ENCODE data around the gene AFF1. TPM values are rescaled to one million over a fixed set of nuclear protein-coding genes. Genes with fewer than 3 reads are reported as not detected.
A peak's percentile ranks its signal among the peaks of the same experiment; 100 is the strongest.

Gene AFF1
- total RNA-seq, 2 experiments from 2014 or later = 47.3 to 57.8 TPM

DNA sequence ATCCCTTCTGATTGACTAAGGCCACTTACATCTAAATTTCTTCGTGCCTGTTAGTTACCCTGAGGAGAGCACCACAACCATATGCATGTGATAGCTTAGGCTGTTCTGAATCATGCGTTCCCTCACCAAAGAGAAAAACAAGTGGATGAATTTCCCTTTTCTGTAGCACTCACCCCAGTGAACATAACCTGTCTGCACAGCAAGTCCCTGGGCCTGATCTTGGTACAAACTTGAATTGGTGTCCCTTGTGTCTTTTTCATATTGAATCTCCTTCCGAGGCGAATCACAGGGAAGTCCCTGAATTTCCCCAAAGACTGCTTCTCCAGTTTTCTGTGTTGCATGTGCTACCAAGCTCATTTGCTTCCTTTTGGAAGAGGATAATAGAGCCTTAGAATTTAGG is 185.2 kb downstream of the AFF1 start:
- peak overlapping the region; percentile 35 for H3K27ac Mint-ChIP-seq
- ATAC-seq (peak; percentile 68), DNase-seq (no peak)
- H3K4me3 Mint-ChIP-seq = no peak overlapping the region
- ChIA-PET CTCF (interaction anchor here (1.1 to 1.5 kb wide), 3 partner anchors 31 to 198 kb away, joined by 3 to 7 read pairs (median 3); no protein-coding TSS in a partner anchor), POLR2A (interaction anchor here (0.8 kb wide), 1 partner anchor 14 kb away, joined by 5 read pairs; no protein-coding TSS in a partner anchor)
- intact Hi-C loops (cut with DNase I, micrococcal nuclease) = no loop called here
- peaks cover 20% of the 10 kb centered on the region for H3K4me1 Mint-ChIP-seq
- no peaks in the 10 kb centered on the region for H3K27me3 Mint-ChIP-seq
- peaks cover 42% of the 10 kb centered on the region for H3K36me3 Mint-ChIP-seq (ENCODE audit: low read depth)
- no peaks in the 10 kb centered on the region for H3K9me3 Mint-ChIP-seq (ENCODE audit: low read depth)

DNA sequence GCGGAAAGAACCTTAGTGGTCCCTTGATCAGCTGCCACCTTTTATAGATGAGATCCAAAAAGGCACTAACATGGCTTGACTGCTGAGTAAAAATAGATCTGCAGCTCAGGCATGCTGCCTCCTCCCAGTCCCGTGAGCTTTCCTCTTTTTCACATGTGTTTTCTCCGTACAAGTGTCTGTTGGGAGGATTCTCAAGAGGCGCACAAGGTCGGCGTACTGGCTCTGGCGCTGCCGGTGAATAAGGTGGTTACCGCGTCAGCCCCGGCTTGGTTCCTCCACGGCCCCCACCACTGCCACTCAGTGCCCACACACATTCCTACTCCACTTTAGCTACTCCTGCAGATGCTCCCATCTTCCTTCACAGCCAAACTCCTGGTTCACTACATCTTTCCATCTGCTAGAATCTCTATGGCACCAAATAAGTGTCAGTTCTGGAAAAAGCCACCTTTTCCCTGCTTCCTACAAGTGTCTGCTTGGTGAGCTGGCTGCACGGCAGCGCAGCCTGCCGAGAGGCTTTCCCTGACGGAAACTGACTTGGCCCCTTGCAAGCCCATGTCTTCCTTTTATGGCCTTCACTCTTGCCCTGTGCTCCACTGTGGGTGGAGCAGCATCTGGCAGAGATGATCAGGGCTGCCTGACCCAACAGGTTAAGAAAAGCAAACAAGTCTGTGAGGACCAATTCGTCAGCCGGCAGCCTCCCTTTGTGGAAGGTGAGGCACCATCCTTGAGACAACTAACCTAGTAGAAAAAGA is 185.8 kb downstream of the AFF1 start:
- DNase-seq (no peak), ATAC-seq (peak; percentile 13)
- Mint-ChIP-seq H3K36me3 (ENCODE audit: low read depth) (peaks cover 44% of the 10 kb centered on the region), H3K27ac (peak overlapping the region; percentile 35), H3K4me1 (peaks cover 20% of the 10 kb centered on the region), H3K9me3 (ENCODE audit: low read depth) (no peaks in the 10 kb centered on the region), H3K27me3 (no peaks in the 10 kb centered on the region), H3K4me3 (no peak overlapping the region)
- ChIA-PET POLR2A (interaction anchor here (0.8 kb wide), 1 partner anchor 15 kb away, joined by 5 read pairs; no protein-coding TSS in a partner anchor), CTCF (interaction anchor here (1.3 to 1.5 kb wide), 2 partner anchors 30 to 198 kb away, joined by 3 to 7 read pairs; no protein-coding TSS in a partner anchor)
- intact Hi-C loops (cut with DNase I, micrococcal nuclease) = no loop called here

DNA sequence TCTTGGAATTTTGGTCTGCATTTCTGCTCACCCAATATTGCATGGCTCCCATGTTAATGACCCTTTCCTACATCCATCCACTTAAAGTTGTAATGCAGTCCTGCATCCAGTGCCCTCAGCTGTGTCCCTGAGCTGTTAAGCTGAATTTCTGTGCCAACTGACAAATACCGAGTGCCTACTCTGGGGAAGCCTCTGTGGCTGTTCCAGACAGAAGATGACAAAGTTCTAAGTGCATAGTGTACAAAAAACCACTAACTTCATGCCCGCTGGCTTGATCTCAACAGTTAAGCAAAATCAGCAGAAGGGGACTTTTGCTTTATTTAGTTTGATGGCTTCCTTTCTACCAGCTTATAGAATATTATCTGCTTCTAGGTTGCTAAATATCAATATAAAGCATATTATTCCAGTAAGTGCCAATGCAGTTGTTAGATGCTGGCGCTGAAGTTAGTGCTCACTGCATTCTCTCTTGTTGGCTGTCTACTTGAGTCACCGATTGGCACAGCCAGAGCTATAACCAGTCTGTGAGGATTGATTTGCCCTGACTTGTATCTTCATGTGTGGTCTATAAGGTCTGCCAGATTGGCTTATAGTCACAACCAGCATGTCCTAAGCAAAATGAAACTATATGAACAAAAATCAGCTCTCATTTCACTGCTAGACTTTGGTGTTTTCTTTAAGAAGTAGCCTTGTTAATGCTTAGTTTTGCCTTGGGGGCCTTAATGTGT is 186.7 kb downstream of the AFF1 start:
- ChIA-PET POLR2A (no interaction called here), CTCF (interaction anchor here (0.6 kb wide), 2 partner anchors 30 to 198 kb away, joined by 3 to 4 read pairs; no protein-coding TSS in a partner anchor)
- H3K27me3 Mint-ChIP-seq = no peaks in the 10 kb centered on the region
- ATAC-seq (no peak), DNase-seq (no peak)
- H3K4me3 Mint-ChIP-seq = no peak overlapping the region
- H3K27ac Mint-ChIP-seq = no peak overlapping the region
- intact Hi-C loops (cut with DNase I, micrococcal nuclease) = no loop called here
- no peaks in the 10 kb centered on the region for H3K9me3 Mint-ChIP-seq (ENCODE audit: low read depth)
- H3K36me3 Mint-ChIP-seq (ENCODE audit: low read depth) = peaks cover 41% of the 10 kb centered on the region
- H3K4me1 Mint-ChIP-seq = peaks cover 26% of the 10 kb centered on the region

DNA sequence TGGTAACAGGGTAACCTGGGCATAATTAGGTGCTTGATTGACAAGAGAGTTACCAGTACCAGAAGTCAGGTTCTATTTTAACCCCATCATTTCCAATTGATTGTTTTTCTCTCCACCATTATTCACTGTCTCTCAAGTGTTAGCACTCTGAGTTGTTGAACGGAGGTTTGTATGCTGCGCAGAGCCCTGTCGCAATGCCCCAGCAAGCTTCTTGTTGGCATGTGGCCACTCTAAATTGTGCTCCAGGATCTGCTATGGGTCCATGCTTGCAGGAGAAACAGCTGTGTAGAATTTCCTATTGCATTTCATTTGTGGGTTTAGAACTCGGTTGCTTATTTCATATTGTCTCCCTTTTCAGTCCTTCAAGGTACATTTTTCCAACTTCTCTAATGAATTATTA is 187.4 kb downstream of the AFF1 start:
- Mint-ChIP-seq H3K4me1 (peaks cover 29% of the 10 kb centered on the region), H3K4me3 (no peak overlapping the region), H3K27me3 (no peaks in the 10 kb centered on the region), H3K36me3 (ENCODE audit: low read depth) (peaks cover 42% of the 10 kb centered on the region), H3K9me3 (ENCODE audit: low read depth) (no peaks in the 10 kb centered on the region), H3K27ac (no peak overlapping the region)
- ATAC-seq = no peak
- ChIA-PET POLR2A (no interaction called here), CTCF (no interaction called here)
- DNase-seq = no peak
- intact Hi-C loops (cut with DNase I, micrococcal nuclease) = no loop called here

DNA sequence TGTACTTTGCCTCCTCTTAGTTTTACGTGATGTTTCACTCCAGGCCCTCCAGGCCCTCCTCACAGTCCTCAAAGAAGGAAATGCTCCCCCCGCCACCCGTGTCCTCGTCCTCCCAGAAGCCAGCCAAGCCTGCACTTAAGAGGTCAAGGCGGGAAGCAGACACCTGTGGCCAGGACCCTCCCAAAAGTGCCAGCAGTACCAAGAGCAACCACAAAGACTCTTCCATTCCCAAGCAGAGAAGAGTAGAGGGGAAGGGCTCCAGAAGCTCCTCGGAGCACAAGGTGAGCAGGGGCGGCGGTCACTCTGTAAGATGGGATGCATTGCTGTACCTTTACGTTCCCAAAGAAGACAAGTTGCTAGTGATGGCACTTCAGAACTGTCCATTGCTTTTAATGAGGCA is 191.2 kb downstream of the AFF1 start:
- DNase-seq (no peak), ATAC-seq (no peak)
- Mint-ChIP-seq H3K27ac (no peak overlapping the region), H3K4me3 (no peak overlapping the region), H3K9me3 (ENCODE audit: low read depth) (no peaks in the 10 kb centered on the region), H3K27me3 (no peaks in the 10 kb centered on the region), H3K4me1 (peaks cover 11% of the 10 kb centered on the region), H3K36me3 (ENCODE audit: low read depth) (peaks cover 48% of the 10 kb centered on the region)
- intact Hi-C loops (cut with DNase I, micrococcal nuclease) = no loop called here
- CTCF ChIA-PET = no interaction called here
- POLR2A ChIA-PET = no interaction called here

DNA sequence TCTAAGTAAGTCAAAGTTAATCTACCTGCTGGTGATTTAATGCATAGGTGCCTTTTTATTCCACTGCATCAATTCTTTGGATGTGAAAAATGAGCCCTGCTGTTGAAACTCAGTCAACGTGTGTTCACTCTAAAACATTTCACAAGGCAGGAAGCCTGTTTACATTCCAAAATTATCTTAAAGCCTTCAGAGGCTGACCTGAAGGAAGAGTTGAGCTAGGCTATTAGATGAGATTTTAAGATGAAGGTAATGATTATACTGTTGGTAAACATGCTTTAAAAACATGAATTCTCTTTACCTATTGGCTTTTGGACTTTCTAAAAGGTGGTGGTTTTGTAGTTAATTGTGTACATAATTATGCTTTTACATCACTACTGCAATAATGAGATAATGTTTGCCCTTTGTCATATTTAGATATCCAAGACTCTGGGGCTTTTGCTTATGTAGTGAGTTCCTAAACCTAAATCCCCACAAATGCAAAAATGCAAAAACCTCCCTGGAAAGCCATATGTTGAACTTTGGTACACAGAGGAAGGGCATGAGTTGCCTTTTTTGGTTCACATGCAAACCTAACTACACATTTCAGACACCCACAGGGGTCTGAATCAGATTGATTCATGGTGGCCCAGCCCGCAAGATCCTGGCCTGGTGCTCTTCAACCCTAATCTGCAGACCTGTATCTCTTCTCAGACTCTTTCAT is 193.3 kb downstream of the AFF1 start:
- H3K9me3 Mint-ChIP-seq (ENCODE audit: low read depth) = no peaks in the 10 kb centered on the region
- ChIA-PET POLR2A (no interaction called here), CTCF (no interaction called here)
- no peak for DNase-seq
- no peaks in the 10 kb centered on the region for H3K27me3 Mint-ChIP-seq
- ATAC-seq = no peak
- no peak overlapping the region for H3K27ac Mint-ChIP-seq
- intact Hi-C loops (cut with DNase I, micrococcal nuclease) = no loop called here
- H3K36me3 Mint-ChIP-seq (ENCODE audit: low read depth) = peaks cover 60% of the 10 kb centered on the region
- no peak overlapping the region for H3K4me3 Mint-ChIP-seq
- H3K4me1 Mint-ChIP-seq = peaks cover 9% of the 10 kb centered on the region

DNA sequence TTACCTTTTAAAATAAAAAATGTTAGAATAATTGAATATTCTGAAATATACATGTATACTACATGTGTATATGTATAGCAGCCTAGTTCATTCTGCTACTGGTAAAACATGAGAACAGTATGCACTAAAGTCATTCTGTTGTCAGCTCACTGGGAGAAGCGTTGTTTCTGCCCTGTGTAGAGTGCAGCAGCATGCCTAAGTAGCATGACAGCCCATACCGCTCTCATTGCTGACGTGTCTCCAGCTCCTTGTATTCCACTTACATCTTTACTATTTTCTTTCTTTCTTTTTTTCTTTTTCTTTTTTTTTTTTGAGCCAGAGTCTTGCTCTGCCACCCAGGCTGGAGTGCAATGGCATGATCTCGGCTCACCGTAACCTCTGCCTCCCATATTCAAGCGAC is 194.9 kb downstream of the AFF1 start:
- CTCF ChIA-PET = no interaction called here
- Mint-ChIP-seq H3K27me3 (no peaks in the 10 kb centered on the region), H3K27ac (no peak overlapping the region), H3K4me3 (no peak overlapping the region), H3K9me3 (ENCODE audit: low read depth) (no peaks in the 10 kb centered on the region), H3K36me3 (ENCODE audit: low read depth) (peaks cover 67% of the 10 kb centered on the region), H3K4me1 (peaks cover 9% of the 10 kb centered on the region)
- POLR2A ChIA-PET = no interaction called here
- no peak for DNase-seq
- intact Hi-C loops (cut with DNase I, micrococcal nuclease) = no loop called here
- ATAC-seq = no peak

DNA sequence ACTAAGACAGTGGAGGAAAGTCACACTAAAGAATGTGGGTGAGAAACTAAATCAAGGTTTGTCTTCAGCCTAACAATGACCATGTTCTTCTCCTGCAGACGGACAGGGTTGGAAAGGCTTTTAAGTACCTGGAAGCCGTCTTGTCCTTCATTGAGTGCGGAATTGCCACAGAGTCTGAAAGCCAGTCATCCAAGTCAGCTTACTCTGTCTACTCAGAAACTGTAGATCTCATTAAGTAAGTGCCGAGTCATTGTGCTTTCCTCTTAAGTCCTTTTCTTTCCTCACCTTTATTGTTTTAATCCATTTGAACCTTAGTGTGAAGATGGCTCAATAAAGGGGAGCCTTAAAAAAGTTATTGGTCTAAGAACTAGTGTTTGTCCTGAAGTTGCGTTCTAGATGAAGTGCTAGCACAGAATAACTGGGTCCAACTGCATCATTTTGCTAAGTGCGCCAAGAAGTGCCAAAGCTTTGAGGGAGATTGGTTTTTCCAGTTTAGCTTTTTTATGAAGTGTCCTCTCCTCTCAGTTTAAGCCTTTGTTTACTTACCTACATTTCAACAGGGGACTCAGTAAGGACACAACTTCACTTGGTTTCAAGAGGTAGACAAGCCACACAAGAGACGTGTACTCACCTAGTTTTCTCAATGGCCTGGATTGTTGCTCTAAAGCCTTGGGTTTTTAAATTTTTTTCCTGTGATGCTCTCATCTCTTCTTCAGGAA is 196.3 kb downstream of the AFF1 start:
- peaks cover 62% of the 10 kb centered on the region for H3K36me3 Mint-ChIP-seq (ENCODE audit: low read depth)
- H3K27me3 Mint-ChIP-seq = no peaks in the 10 kb centered on the region
- H3K9me3 Mint-ChIP-seq (ENCODE audit: low read depth) = no peaks in the 10 kb centered on the region
- intact Hi-C loops (cut with DNase I, micrococcal nuclease) = no loop called here
- ChIA-PET CTCF (interaction anchor here (0.6 kb wide), 1 partner anchor 42 kb away, joined by 3 read pairs; no protein-coding TSS in a partner anchor), POLR2A (no interaction called here)
- H3K27ac Mint-ChIP-seq = no peak overlapping the region
- H3K4me3 Mint-ChIP-seq = no peak overlapping the region
- ATAC-seq (no peak), DNase-seq (no peak)
- peaks cover 6% of the 10 kb centered on the region for H3K4me1 Mint-ChIP-seq

DNA sequence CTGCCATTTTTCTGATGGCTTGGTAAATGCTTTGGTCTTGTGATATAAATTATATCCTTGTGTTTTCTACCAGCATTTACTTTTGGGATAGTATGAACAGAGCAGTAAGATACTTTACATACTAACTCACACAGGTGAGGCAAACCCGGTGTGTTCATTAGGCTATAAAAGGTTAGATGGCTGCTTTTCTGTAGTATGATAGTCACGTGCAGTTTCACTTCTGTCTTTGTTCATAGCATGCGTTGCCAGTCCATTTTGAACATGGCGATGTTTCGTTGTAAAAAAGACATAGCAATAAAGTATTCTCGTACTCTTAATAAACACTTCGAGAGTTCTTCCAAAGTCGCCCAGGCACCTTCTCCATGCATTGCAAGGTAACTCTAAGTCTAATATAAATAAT is 197.2 kb downstream of the AFF1 start:
- Mint-ChIP-seq H3K4me3 (no peak overlapping the region), H3K27ac (no peak overlapping the region), H3K36me3 (ENCODE audit: low read depth) (peaks cover 59% of the 10 kb centered on the region), H3K9me3 (ENCODE audit: low read depth) (no peaks in the 10 kb centered on the region), H3K4me1 (no peaks in the 10 kb centered on the region), H3K27me3 (no peaks in the 10 kb centered on the region)
- no peak for ATAC-seq
- no peak for DNase-seq
- CTCF ChIA-PET = interaction anchor here (1.6 to 1.8 kb wide), 2 partner anchors 19 to 209 kb away, joined by 5 to 10 read pairs; no protein-coding TSS in a partner anchor
- POLR2A ChIA-PET = no interaction called here
- intact Hi-C loops (cut with DNase I, micrococcal nuclease) = no loop called here

DNA sequence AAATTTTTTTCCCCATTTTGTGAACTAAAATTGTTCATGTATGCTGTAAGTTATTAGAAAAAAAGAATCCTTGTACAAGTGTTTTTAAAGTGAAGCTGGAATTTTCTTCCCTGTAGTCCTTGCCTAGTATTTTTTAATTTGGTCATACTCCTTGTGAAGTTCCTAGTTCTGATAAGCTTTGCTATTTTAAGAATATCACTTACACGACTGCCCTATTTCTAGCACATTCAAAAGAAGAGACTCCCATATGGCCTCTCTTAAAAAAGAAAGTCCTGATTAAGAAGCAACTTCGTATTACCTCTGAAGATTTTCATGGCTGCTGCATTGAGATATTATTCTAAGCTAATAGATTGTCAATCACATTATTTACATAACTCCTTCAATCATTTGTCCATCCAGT is 198.4 kb downstream of the AFF1 start:
- CTCF ChIA-PET = interaction anchor here (0.6 to 1.8 kb wide), 3 partner anchors 17 to 553 kb away, joined by 3 to 10 read pairs (median 5); no protein-coding TSS in a partner anchor
- no peak overlapping the region for H3K4me3 Mint-ChIP-seq
- H3K27me3 Mint-ChIP-seq = no peaks in the 10 kb centered on the region
- DNase-seq (no peak), ATAC-seq (no peak)
- no peak overlapping the region for H3K27ac Mint-ChIP-seq
- no peaks in the 10 kb centered on the region for H3K4me1 Mint-ChIP-seq
- no peaks in the 10 kb centered on the region for H3K9me3 Mint-ChIP-seq (ENCODE audit: low read depth)
- H3K36me3 Mint-ChIP-seq (ENCODE audit: low read depth) = peaks cover 48% of the 10 kb centered on the region
- intact Hi-C loops (cut with DNase I, micrococcal nuclease) = no loop called here
- POLR2A ChIA-PET = interaction anchor here (0.6 kb wide), 1 partner anchor 52 kb away, joined by 4 read pairs; no protein-coding TSS in a partner anchor

DNA sequence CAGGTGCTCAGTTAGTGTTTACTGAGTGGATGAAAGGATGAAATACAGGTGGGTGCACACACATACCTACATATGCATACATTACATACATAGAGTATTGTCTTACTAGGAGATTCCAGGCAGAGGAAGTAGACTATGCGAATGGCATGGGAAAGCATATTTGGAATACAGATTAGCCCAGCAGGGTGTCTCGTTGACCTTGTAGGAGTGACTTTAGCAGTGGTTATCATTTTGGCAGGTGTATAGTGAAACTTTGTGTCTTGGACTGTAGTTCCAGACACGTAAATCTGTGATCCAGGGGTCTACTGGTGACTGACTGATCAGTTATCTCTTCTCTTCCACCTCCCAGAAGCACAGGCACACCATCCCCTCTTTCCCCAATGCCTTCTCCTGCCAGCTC is 199.3 kb downstream of the AFF1 start:
- ATAC-seq = no peak
- H3K9me3 Mint-ChIP-seq (ENCODE audit: low read depth) = no peaks in the 10 kb centered on the region
- no peak for DNase-seq
- intact Hi-C loops (cut with DNase I, micrococcal nuclease) = no loop called here
- POLR2A ChIA-PET = no interaction called here
- no peaks in the 10 kb centered on the region for H3K27me3 Mint-ChIP-seq
- H3K27ac Mint-ChIP-seq = no peak overlapping the region
- no peaks in the 10 kb centered on the region for H3K4me1 Mint-ChIP-seq
- H3K4me3 Mint-ChIP-seq = no peak overlapping the region
- CTCF ChIA-PET = interaction anchor here (1.3 to 1.8 kb wide), 2 partner anchors 17 to 45 kb away, joined by 3 to 10 read pairs; no protein-coding TSS in a partner anchor
- H3K36me3 Mint-ChIP-seq (ENCODE audit: low read depth) = peaks cover 41% of the 10 kb centered on the region
